Activated T-helper 1 cell treated with anti-CD3 and anti-CD28 coated beads, Interleukin-12 subunit alpha, Interleukin-12 subunit beta, Interleukin-2, Interleukin-4 antibody, amounts not matched to agents 30 ng/mL and 10 ng/mL and 1 ng/mL, durations not matched to agents 14 hours and 24 hours and 36 hours (primary cell): ENCODE data around the gene PCSK4. TPM values are rescaled to one million over a fixed set of nuclear protein-coding genes. Genes with fewer than 3 reads are reported as not detected.
"Not testable (repeated sequence)": the region's sequence is repeated elsewhere in the genome, so short reads cannot be mapped to it uniquely, and the experiment has no call there.

Source experiments
- DNase-seq: peaks from one replicate; pipeline ENCODE4 v3.0.0; 2021; ENCODE audit warnings: low spot score
- H3K27ac Mint-ChIP-seq: one replicate; pipeline ENCODE4 v1.8.0; 2021; ENCODE audit warnings: mild to moderate bottlenecking, mixed read lengths
- H3K27me3 Mint-ChIP-seq: one replicate; pipeline ENCODE4 v1.8.0; 2022; ENCODE audit warnings: mild to moderate bottlenecking, moderate library complexity, mixed read lengths; ENCODE audit not compliant: insufficient read depth
- H3K36me3 Mint-ChIP-seq: one replicate; pipeline ENCODE4 v1.8.0; 2021; ENCODE audit warnings: low read depth, mixed read lengths
- H3K4me1 Mint-ChIP-seq: one replicate; pipeline ENCODE4 v1.8.0; 2021; ENCODE audit warnings: low read depth, mixed read lengths
- H3K4me3 Mint-ChIP-seq: one replicate; pipeline ENCODE4 v1.8.0; 2021; ENCODE audit warnings: mild to moderate bottlenecking, moderate library complexity, mixed read lengths
- H3K9me3 Mint-ChIP-seq: one replicate; pipeline ENCODE4 v1.8.0; 2021; ENCODE audit warnings: mixed read lengths
- intact Hi-C: fragments of 100-400 bp; cut with micrococcal nuclease; formaldehyde crosslinking; loops from one replicate; pipeline ENCODE4 v1.15.1; 2024
- total RNA-seq: library from RNA; stranded (reverse); gene quantifications from 2 replicates; pipeline ENCODE4 v1.2.3, GENCODE V29; 2022

PCSK4 gene
- 0.26 and 1.5 TPM in 2 replicates for total RNA-seq

DNA sequence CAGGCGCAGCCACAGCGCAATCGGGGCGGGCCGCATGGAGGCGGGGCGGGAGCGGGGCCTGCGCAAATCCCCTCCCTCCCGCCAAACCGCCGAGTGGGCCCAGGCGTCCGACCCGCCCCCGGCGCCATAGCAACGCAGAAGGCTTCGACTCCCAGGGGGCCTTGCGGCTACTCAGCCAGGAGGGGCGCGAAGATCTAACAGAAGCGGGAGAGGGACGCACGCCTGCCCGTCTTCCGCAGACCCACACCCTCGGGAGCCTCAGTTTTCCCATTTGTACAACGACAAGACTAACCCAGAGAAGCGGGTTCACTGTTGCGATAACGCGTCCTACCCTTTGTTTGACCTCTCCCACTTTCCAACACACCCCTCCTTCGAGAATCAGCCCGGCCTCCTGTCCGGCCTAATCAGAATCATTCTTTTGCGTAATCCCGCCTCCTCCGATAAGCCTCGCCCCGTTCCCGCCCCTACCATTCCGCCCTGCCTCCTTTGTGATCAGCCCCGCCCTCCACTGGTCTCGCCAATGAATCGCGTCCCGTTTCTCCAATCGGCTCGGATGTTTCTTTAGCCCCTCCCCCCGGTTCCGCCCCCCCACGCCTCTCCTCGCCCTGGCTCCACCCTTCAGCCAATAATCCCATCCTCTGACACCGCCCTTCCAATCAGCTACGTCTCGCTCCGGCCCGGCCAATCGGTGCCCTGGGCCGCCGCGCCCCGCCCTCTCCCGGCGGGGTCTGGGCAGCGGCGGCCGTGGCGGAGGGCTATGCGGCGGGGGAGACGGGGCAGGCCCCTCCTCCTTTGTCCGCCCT, at the start of gene PCSK4:
Gene PCSK4 (minus strand): TSS at position 40 of the 803 bp plus-strand sequence. CDS start 4 bp downstream, at position 36.
- H3K27me3 Mint-ChIP-seq, result peaks cover 6% of the 10 kb centered on the region
- intact Hi-C loops, result loop anchor here (1.0 to 5.0 kb wide), 12 partner anchors 11 to 606 kb away; partner anchors contain the start of genes ADAMTSL5, ATP8B3, C19orf25 and CIRBP
- peak within 1 kb of the TSS; percentile 74 for H3K27ac Mint-ChIP-seq
- H3K4me1 Mint-ChIP-seq, result peaks cover 11% of the 10 kb centered on the region
- peak within 1 kb of the TSS; percentile 82 for H3K4me3 Mint-ChIP-seq
- no peaks in the 10 kb centered on the region for H3K9me3 Mint-ChIP-seq
- no peaks in the 10 kb centered on the region for H3K36me3 Mint-ChIP-seq
- peak; percentile 93 for DNase-seq

DNA sequence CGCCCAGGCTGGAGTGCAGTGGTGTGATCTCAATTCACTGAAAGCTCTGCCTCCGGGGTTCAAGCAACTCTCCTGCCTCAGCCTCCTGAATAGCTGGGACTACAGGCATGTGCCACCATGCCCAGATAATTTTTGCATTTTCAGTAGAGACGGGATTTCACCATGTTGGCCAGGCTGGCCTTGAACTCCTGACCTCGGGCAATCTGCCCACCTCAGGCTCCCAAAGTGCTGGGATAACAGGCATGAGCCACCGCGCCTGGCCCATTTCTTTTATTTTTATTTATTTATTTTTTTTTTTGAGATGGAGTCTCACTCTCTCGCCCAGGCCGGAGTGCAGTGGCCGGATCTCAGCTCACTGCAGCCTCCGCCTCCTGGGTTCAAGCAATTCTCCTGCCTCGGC, 49.6 kb upstream of the PCSK4 start:
- H3K4me1 Mint-ChIP-seq, DNase-seq, intact Hi-C loops, H3K36me3 Mint-ChIP-seq, H3K9me3 Mint-ChIP-seq, H3K4me3 Mint-ChIP-seq, H3K27ac Mint-ChIP-seq: not testable (repeated sequence)
- H3K27me3 Mint-ChIP-seq, result peaks cover 12% of the 10 kb centered on the region

- H3K9me3 Mint-ChIP-seq, result no peaks in the 10 kb centered on the region
- H3K27ac Mint-ChIP-seq, result no peak overlapping the region
- no peaks in the 10 kb centered on the region for H3K36me3 Mint-ChIP-seq
- no peaks in the 10 kb centered on the region for H3K4me1 Mint-ChIP-seq
- peaks cover 12% of the 10 kb centered on the region for H3K27me3 Mint-ChIP-seq
- no peak for DNase-seq
- intact Hi-C loops, result no loop called here
- no peak overlapping the region for H3K4me3 Mint-ChIP-seq
Measured at GRCh38 chr19:1538978-1539377, 48.8 kb upstream of the PCSK4 start.

DNA sequence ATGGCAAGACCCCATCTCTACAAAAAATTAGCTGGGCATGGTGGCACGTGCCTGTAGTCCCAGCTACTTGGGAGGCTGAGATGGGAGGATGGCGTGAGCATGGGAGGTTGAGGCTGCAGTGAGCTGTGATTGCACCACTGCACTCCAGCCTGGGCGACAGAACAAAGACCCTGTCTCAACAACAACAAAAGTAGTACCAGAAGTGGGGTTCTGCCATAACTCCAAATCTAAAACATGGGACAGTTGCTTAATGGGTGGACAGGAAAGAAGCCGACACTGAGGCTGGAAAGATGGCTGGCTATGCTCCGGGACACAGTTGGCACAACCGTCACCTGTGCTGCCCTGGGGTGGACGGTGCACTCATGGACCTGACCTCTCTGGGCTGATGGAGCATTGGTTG, 45.5 kb upstream of the PCSK4 start:
- H3K27ac Mint-ChIP-seq, intact Hi-C loops, H3K36me3 Mint-ChIP-seq, DNase-seq, H3K4me1 Mint-ChIP-seq, H3K27me3 Mint-ChIP-seq, H3K4me3 Mint-ChIP-seq, H3K9me3 Mint-ChIP-seq: not testable (repeated sequence)

- Mint-ChIP-seq H3K27ac (no peak overlapping the region), H3K27me3 (peaks cover 2% of the 10 kb centered on the region), H3K4me1 (no peaks in the 10 kb centered on the region), H3K36me3 (no peaks in the 10 kb centered on the region), H3K9me3 (no peaks in the 10 kb centered on the region), H3K4me3 (no peak overlapping the region)
- intact Hi-C loops, result no loop called here
- DNase-seq, result no peak
Measured at GRCh38 chr19:1534972-1535371, 44.8 kb upstream of the PCSK4 start.

DNA sequence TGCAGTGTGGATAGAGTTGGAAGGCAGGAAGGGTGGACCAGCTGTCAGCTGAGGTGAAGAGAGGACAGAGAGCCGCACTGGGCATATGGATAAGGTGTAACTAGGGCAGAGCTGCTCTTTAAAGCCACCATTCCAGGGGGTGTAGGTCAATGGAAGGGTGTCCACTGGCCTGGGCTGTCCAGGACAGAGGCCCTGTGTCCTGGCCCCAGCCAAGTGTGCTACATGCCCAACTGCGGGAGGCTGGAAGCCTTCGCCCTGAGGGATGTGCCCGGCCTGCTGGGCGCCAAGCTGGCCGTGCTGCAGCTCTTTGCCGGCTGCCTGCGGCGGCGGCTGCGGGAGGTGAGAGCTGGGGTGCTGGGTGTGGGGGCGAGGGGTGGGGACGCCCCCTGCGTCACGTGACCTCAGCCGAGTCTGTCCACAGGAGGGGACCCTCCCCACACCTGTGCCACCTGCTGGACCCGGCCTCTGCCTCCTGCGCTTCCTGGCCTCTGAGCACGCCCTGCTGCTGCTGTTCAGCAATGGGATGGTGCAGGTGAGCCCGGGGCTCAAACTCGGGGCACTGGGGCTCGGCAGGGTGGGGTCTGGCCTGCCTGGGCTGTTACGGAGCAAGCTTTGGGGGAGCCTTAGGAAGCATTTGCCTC, 43.5 kb upstream of the PCSK4 start:
- Mint-ChIP-seq H3K27me3 (peaks cover under 1% of the 10 kb centered on the region), H3K27ac (no peak overlapping the region), H3K4me3 (no peak overlapping the region), H3K9me3 (no peaks in the 10 kb centered on the region), H3K4me1 (no peaks in the 10 kb centered on the region), H3K36me3 (no peaks in the 10 kb centered on the region)
- intact Hi-C loops, result no loop called here
- no peak for DNase-seq

DNA sequence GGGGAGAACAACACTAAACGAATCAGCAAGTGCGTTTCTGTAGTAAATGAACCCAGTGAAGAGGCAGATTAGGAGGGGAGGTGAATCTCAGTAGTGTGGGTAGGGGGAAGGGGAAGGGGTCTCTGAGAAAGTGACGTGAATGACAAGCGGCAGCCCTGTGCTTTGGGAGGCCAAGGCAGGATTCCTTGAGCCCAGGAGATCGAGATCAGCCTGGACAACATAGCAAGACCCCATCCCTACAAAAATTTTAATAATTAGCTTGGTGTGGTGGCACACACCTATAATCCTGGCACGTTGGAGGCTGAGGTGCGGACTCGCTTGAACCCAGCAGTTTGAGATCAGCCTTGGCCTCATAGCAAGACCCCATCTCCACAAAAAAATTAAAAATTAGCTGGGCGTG, 41.9 kb upstream of the PCSK4 start:
- intact Hi-C loops, result no loop called here
- H3K27ac Mint-ChIP-seq, result no peak overlapping the region
- no peaks in the 10 kb centered on the region for H3K36me3 Mint-ChIP-seq
- H3K4me3 Mint-ChIP-seq, result no peak overlapping the region
- no peaks in the 10 kb centered on the region for H3K9me3 Mint-ChIP-seq
- no peak for DNase-seq
- no peaks in the 10 kb centered on the region for H3K4me1 Mint-ChIP-seq
- H3K27me3 Mint-ChIP-seq, result no peaks in the 10 kb centered on the region

DNA sequence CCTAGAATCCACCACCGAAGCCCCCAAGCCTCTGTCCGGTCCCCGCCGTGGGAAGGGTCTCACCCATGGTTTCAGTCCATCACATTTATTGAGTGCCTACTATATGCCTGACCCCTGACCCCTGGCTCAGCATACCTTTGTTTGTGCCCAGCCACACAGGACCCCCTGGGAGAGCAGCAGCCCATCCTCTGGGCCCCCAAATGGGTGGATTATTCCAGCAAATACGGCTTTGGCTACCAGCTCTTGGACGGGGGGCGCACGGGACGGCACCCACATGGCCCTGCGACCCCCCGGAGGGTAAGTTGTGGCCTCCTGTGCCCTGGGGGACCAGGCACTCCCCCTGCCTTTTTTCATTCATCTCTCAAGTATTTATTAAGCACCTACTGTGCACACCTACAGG, 41.4 kb upstream of the PCSK4 start:
- H3K4me1 Mint-ChIP-seq, result no peaks in the 10 kb centered on the region
- no peak for DNase-seq

GRCh38 chr19:1530856-1531255, 40.7 kb upstream of the PCSK4 start:
- DNase-seq, H3K36me3 Mint-ChIP-seq, intact Hi-C loops, H3K27me3 Mint-ChIP-seq, H3K4me3 Mint-ChIP-seq, H3K27ac Mint-ChIP-seq, H3K4me1 Mint-ChIP-seq, H3K9me3 Mint-ChIP-seq: not testable (repeated sequence)

More for the DNA sequence above, 41.4 kb upstream of the PCSK4 start:
- H3K27ac Mint-ChIP-seq, result no peak overlapping the region
- H3K27me3 Mint-ChIP-seq, result no peaks in the 10 kb centered on the region
- H3K9me3 Mint-ChIP-seq, result no peaks in the 10 kb centered on the region
- intact Hi-C loops, result no loop called here
- H3K4me3 Mint-ChIP-seq, result no peak overlapping the region
- H3K36me3 Mint-ChIP-seq, result no peaks in the 10 kb centered on the region

DNA sequence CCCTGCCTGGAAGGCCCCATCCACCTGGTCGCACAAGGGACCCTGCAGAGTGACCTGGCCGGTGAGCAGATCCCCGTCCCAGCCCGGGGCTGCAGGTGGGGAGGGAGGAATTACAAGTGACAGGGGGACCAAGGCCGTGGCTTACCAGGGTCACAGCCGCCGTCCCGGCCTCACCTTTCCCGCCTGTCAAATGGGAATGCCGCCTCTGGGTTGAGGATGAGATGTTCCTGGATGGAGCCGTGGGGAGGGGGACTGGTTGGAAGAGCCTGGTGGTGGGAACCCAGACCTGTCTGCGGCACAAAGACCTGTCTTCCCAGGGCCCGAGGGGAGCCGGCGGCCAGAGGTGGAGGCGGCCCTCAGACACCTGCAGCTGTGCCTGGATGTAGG, 39.3 kb upstream of the PCSK4 start:
- Mint-ChIP-seq H3K36me3 (no peaks in the 10 kb centered on the region), H3K4me1 (no peaks in the 10 kb centered on the region), H3K27me3 (peaks cover 6% of the 10 kb centered on the region), H3K27ac (no peak overlapping the region), H3K9me3 (no peaks in the 10 kb centered on the region), H3K4me3 (no peak overlapping the region)
- intact Hi-C loops, result no loop called here
- DNase-seq, result no peak

DNA sequence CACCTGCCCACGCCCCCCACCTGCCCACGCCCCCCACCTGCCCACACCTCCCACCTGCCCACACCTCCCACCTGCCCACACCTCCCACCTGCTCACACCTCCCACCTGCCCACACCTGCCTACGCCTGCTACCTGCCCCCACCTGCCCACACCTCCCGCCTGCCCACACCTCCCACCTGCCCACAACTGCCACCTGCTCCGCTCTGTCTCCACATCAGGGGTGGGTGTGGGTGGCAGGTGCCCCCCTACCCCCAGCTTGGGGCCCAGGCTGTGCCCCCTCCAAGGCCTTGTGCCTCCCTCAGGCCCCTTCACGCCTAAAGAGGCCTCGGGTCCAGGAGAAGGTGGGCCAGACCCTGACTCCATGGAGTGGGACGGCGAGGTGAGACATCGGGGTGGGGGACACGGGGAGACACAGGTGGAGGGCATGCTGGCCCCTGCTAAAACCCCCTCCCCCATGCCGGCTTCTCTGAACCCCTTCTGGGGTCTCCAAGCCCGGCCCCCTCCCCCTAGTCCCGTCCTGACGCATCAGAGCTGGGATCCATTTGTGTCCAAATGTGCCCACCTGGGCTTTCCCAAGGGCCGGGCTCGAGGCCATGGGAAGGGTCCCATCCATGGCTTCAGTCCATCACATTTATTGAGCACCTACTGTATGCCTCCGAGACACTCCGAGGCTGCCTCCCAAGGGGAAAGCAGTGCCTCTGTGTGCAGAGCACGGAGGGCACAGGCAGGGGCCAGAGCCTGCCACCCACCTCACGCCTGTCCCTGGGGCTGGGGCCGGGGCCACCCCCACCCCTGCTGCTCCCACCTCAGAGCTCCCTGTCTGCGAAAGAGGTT, 38.7 kb upstream of the PCSK4 start:
- H3K9me3 Mint-ChIP-seq, result no peaks in the 10 kb centered on the region
- H3K27ac Mint-ChIP-seq, result no peak overlapping the region
- no peaks in the 10 kb centered on the region for H3K36me3 Mint-ChIP-seq
- no peak for DNase-seq
- intact Hi-C loops, result no loop called here
- peaks cover 8% of the 10 kb centered on the region for H3K27me3 Mint-ChIP-seq
- no peaks in the 10 kb centered on the region for H3K4me1 Mint-ChIP-seq
- no peak overlapping the region for H3K4me3 Mint-ChIP-seq

DNA sequence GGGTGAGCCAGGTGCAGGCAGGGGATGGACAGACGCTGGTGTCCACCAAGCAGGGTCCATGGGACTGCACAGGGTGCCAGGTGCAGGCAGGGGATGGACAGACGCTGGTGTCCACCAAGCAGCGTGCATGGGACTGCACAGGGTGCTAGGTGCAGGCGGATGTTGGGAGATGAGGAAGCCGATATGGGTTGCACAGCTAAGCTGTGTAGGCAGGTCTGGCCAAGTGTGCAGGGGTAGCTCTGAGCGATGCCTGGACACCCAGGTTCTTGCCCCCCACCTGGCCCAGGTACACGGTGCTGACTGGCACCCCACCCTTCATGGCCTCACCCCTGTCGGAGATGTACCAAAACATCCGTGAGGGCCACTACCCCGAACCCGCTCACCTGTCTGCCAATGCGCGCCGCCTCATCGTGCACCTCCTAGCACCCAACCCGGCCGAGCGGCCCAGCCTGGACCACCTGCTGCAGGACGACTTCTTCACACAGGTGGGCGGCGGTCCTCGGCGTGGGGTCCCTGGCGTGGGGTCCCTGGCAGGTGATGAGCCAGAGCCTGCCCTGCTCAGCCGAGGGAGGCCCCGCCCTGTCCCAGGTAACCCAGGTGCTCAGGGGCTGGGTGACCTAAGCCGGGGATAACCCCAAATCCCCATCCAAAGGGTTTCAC, 37.6 kb upstream of the PCSK4 start:
- Mint-ChIP-seq H3K27ac (no peak overlapping the region), H3K27me3 (peaks cover 15% of the 10 kb centered on the region)
- intact Hi-C loops, result no loop called here

More for the DNA sequence above, 37.6 kb upstream of the PCSK4 start:
- Mint-ChIP-seq H3K36me3 (no peaks in the 10 kb centered on the region), H3K9me3 (no peaks in the 10 kb centered on the region), H3K4me1 (no peaks in the 10 kb centered on the region), H3K4me3 (no peak overlapping the region)
- DNase-seq, result no peak
